GM12878 (cell line): ENCODE measurements around the gene MRPL34. TPM values are rescaled to one million over a fixed set of nuclear protein-coding genes. Genes with fewer than 3 reads are reported as not detected.

Experiments
- BCLAF1 ChIP-seq: fragments of 450-650 bp; IDR thresholded peaks from 2 replicates; pipeline ENCODE4 v1.6.1; 2017; ENCODE audit warnings: antibody characterized with exemption, mild to moderate bottlenecking, moderate library complexity
- BMI1 ChIP-seq: fragments of 450-650 bp; IDR thresholded peaks from 2 replicates; pipeline ENCODE4 v1.6.1; 2016; ENCODE audit warnings: mild to moderate bottlenecking, moderate library complexity, borderline replicate concordance
- CBFB ChIP-seq: IDR thresholded peaks from 2 replicates; pipeline ENCODE4 v1.6.1; 2016; ENCODE audit warnings: antibody characterized with exemption, low read depth
- CBX5 ChIP-seq: sonication (generic); IDR thresholded peaks from 2 replicates; pipeline ENCODE4 v1.6.1; 2016; ENCODE audit warnings: low read depth, moderate library complexity, mild to moderate bottlenecking, inconsistent platforms
- CHD2 ChIP-seq: IDR thresholded peaks from 2 replicates; pipeline ENCODE4 v1.6.1; 2011; ENCODE audit warnings: low read depth, low read length, improper control_type of control experiment, borderline replicate concordance
- CUX1 ChIP-seq: IDR thresholded peaks from 2 replicates; pipeline ENCODE4 v1.6.1; 2012; ENCODE audit warnings: improper control_type of control experiment, low read depth, low read length; ENCODE audit not compliant: insufficient replicate concordance
- E2F8 ChIP-seq: fragments of 450-650 bp; IDR thresholded peaks from 2 replicates; pipeline ENCODE4 v1.6.1; 2018; ENCODE audit warnings: mild to moderate bottlenecking, low read depth, moderate library complexity; ENCODE audit not compliant: partially characterized antibody
- KDM1A ChIP-seq: fragments of 200-600 bp; sonication (generic); IDR thresholded peaks from 2 replicates; pipeline ENCODE4 v1.6.1; 2016; ENCODE audit warnings: borderline replicate concordance
- MAX ChIP-seq: IDR thresholded peaks from 2 replicates; pipeline ENCODE4 v1.6.1; 2012; ENCODE audit warnings: low read depth, low read length, improper control_type of control experiment
- NFIC ChIP-seq: IDR thresholded peaks from 2 replicates; pipeline ENCODE4 v1.6.1; 2012; ENCODE audit warnings: low read depth, mild to moderate bottlenecking, inconsistent platforms, low read length, moderate library complexity
- POLR2AphosphoS2 ChIP-seq: IDR thresholded peaks from 2 replicates; pipeline ENCODE4 v1.6.1; 2011; ENCODE audit warnings: low read depth, mild to moderate bottlenecking, low read length, improper control_type of control experiment, moderate library complexity
- SMC3 ChIP-seq: IDR thresholded peaks from 2 replicates; pipeline ENCODE4 v1.6.1; 2011; ENCODE audit warnings: low read length, improper control_type of control experiment, borderline replicate concordance
- SRF ChIP-seq, 2 experiments: IDR thresholded peaks; 2 replicates each; pipeline ENCODE4 v1.6.1; 2011; ENCODE audit warnings: low read depth in 2 of 2, low read length in 2 of 2, mild to moderate bottlenecking in 1 of 2, moderate library complexity in 1 of 2
- STAT1 ChIP-seq: fragments of 450-650 bp; conservative IDR thresholded peaks from 2 replicates; pipeline ENCODE4 v1.6.1; 2014; ENCODE audit warnings: antibody characterized with exemption, mild to moderate bottlenecking
- SUPT20H ChIP-seq: IDR thresholded peaks from 2 replicates; pipeline ENCODE4 v1.6.1; 2011; ENCODE audit warnings: low read depth, mild to moderate bottlenecking, low read length, moderate library complexity, borderline replicate concordance; ENCODE audit not compliant: control insufficient read depth
- TBL1XR1 ChIP-seq: IDR thresholded peaks from 2 replicates; pipeline ENCODE4 v1.6.1; 2012; ENCODE audit warnings: low read depth, low read length, improper control_type of control experiment
- ZNF274 ChIP-seq: IDR thresholded peaks from one replicate; pipeline ENCODE4 v1.8.0; 2011; ENCODE audit not compliant: insufficient read length, insufficient read depth
- ZZZ3 ChIP-seq: IDR thresholded peaks from 2 replicates; pipeline ENCODE4 v1.6.1; 2011; ENCODE audit warnings: low read depth; ENCODE audit not compliant: control insufficient read depth, insufficient read length
- polyA plus RNA-seq, 11 experiments: library from polyadenylated mRNA; depleted of rRNA in 4 of 11; unstranded in 6 of 11; stranded (reverse) in 5 of 11; fragments of >200 nt; fragmentation: Nextera tagmentation in 4 of 11; fragmentation: Illumina TruSeq in 1 of 11; extraction: Ambion mirVana in 4 of 11; extraction: Trizol in 1 of 11; gene quantifications; 1 replicate in 1 of 11; 2 replicates in 10 of 11; pipeline versions ENCODE4 v1.2.1 to v1.2.3, GENCODE V29; 2011 to 2016; ENCODE audit warnings: inconsistent platforms in 2 of 11, missing spikeins in 2 of 11, low read depth in 1 of 11
- total RNA-seq, 4 experiments: library from RNA; depleted of rRNA in 3 of 4; stranded (reverse); fragments of >200 nt in 3 of 4; fragmentation: Illumina TruSeq in 1 of 4; extraction: Trizol in 1 of 4; gene quantifications; 2 replicates each; pipeline versions ENCODE4 v1.2.1 to v1.2.3, GENCODE V29; 2013 to 2021

MRPL34 gene
- total and polyA plus RNA-seq, 10 of the 15 experiments (the other 5 are each of a cell fraction or from before 2014, with no cell fraction given): 8.6 to 198 (median 78.6) TPM

GRCh38 chr19:17336872-17337674 lies 31.4 kb downstream of the MRPL34 start, which contains the start of gene GTPBP3 (continued):
- TF ChIP-seq KDM1A (no peak), E2F8 (peak; percentile 85), STAT1 (0 out of 2 replicates have a peak, but pooled peaks have one; percentile 54), MAX (peak; percentile 72), TBL1XR1 (no peak), SRF (IDR thresholded peaks at IDR 0.05; ENCODE audit: low read depth in 2 of 2, low read length in 2 of 2) (no peak), CBFB (peak; percentile 66; the same call in 1 of the 2 replicates), BCLAF1 (no peak), CHD2 (peak; percentile 90), SMC3 (no peak), CBX5 (no peak), ZNF274 (no peak), SUPT20H (no peak), BMI1 (no peak), CUX1 (no peak), POLR2AphosphoS2 (0 out of 2 replicates have a peak, but pooled peaks have one; percentile 38), ZZZ3 (no peak), NFIC (no peak; the same call in 1 of the 2 replicates)
